HepG2 (cell line): ENCODE measurements around the gene STK32B. TPM values are rescaled to one million over a fixed set of nuclear protein-coding genes. Genes with fewer than 3 reads are reported as not detected.

Source experiments
- ATAC-seq: fragments of 200-7000 bp; cut with Tn5 transposase; 3 replicates; pipeline ENCODE4 v1.9.1; 2020; ENCODE audit warnings: mild to moderate bottlenecking, moderate library complexity
- BruUV-seq: library from RNA; stranded (reverse); fragments of 400-500 nt; replicated peaks from 2 replicates; lab custom pipeline; 2021; lab: Mats Ljungman, UMichigan
- CTCF ChIA-PET: fragments of 300-600 bp; formaldehyde crosslinking; extraction: SDS; loops from one replicate; lab custom pipeline; 2021; ENCODE audit warnings: low total read pairs, inconsistent platforms, low intra/inter-chr PET ratio; lab: Yijun Ruan, JAX
- POLR2A ChIA-PET: fragments of 350-600 bp; sonication (Branson Sonifier 250); formaldehyde crosslinking; loops from one replicate; lab custom pipeline; 2020; ENCODE audit warnings: antibody characterized with exemption, inconsistent platforms; lab: Yijun Ruan, JAX
- DNase-seq: peaks from one replicate; pipeline ENCODE4 v3.0.0-alpha.2; 2015; ENCODE audit warnings: low spot score
- FAIRE-seq: peaks from 3 replicates; lab custom pipeline; 2011; peaks lifted over from hg19 to GRCh38; lab: Jason Lieb, UNC
- H2AFZ ChIP-seq: one replicate; pipeline ENCODE4 v1.6.1; 2011; ENCODE audit warnings: low read length, inconsistent platforms
- H3K27ac ChIP-seq: fragments of 300-600 bp; 3 replicates; pipeline ENCODE4 v1.8.0; 2011; ENCODE audit warnings: mixed run types, mild to moderate bottlenecking, mixed read lengths, low read length, inconsistent platforms; ENCODE audit not compliant: insufficient read depth; ENCODE audit errors: extremely low read length
- H3K27me3 ChIP-seq, 2 experiments: fragments of 200-600 bp in 1 of 2; 2 replicates in 1 of 2; 3 replicates in 1 of 2; pipeline versions ENCODE4 v1.6.0 to v1.8.0; 2011; ENCODE audit warnings: low read length in 2 of 2, mild to moderate bottlenecking in 2 of 2, moderate library complexity in 2 of 2, inconsistent platforms in 1 of 2; ENCODE audit not compliant: insufficient read depth in 2 of 2, control insufficient read depth in 1 of 2
- H3K36me3 ChIP-seq, 2 experiments: fragments of 200-600 bp in 1 of 2; replicated peaks in 1 of 2; 2 replicates in 1 of 2; 3 replicates in 1 of 2; pipeline versions ENCODE4 v1.5.1 to v1.8.0; 2011; ENCODE audit warnings: low read length in 2 of 2, inconsistent platforms in 1 of 2; ENCODE audit not compliant: insufficient read depth in 2 of 2, control insufficient read depth in 1 of 2
- H3K4me1 ChIP-seq: 2 replicates; pipeline ENCODE4 v1.5.1; 2012; ENCODE audit warnings: low read length, inconsistent platforms; ENCODE audit not compliant: insufficient read depth
- H3K4me2 ChIP-seq: 2 replicates; pipeline ENCODE4 v1.6.0; 2011; ENCODE audit warnings: low read depth, low read length, inconsistent platforms
- H3K4me3 ChIP-seq, 3 experiments: fragments of 200-600 bp in 1 of 3; sonication (generic), shearing (Covaris generic) in 1 of 3; replicated peaks in 1 of 3; 2 replicates each; pipeline ENCODE4 v1.5.1; 2011 to 2016; ENCODE audit warnings: low read length in 3 of 3, inconsistent platforms in 2 of 3, low read depth in 2 of 3, mild to moderate bottlenecking in 2 of 3, control low read depth in 1 of 3, mixed read lengths in 1 of 3; ENCODE audit not compliant: insufficient read depth in 1 of 3
- H3K79me2 ChIP-seq: one replicate; pipeline ENCODE4 v1.6.1; 2011; ENCODE audit warnings: low read length, inconsistent platforms; ENCODE audit not compliant: insufficient read depth
- H3K9ac ChIP-seq: 2 replicates; pipeline ENCODE4 v1.6.0; 2011; ENCODE audit warnings: mild to moderate bottlenecking, low read depth, low read length, inconsistent platforms; ENCODE audit not compliant: insufficient read depth
- H3K9me3 ChIP-seq: 2 replicates; pipeline ENCODE4 v1.5.1; 2012; ENCODE audit warnings: mild to moderate bottlenecking, low read length
- H4K20me1 ChIP-seq: 2 replicates; pipeline ENCODE4 v1.6.0; 2011; ENCODE audit warnings: inconsistent platforms, mild to moderate bottlenecking, low read length, moderate library complexity; ENCODE audit not compliant: insufficient read depth
- FLYWCH1 ChIP-seq: sonication (generic); formaldehyde crosslinking; IDR thresholded peaks from 2 replicates; pipeline ENCODE4 v1.8.1; 2023; ENCODE audit warnings: mild to moderate bottlenecking, missing genetic modification reagents
- FOXP1 ChIP-seq, 2 experiments: fragments of 450-650 bp in 1 of 2; IDR thresholded peaks; 2 replicates each; pipeline ENCODE4 v1.6.1; 2017 to 2018; ENCODE audit warnings: antibody characterized with exemption in 1 of 2
- HMGA1 ChIP-seq: sonication (generic); formaldehyde crosslinking; conservative IDR thresholded peaks from 2 replicates; pipeline ENCODE4 v1.4.0; 2020; ENCODE audit warnings: missing genetic modification reagents
- HNRNPUL1 ChIP-seq: fragments of 200-400 bp; formaldehyde crosslinking; IDR thresholded peaks from 2 replicates; pipeline ENCODE4 v1.6.1; 2017; ENCODE audit warnings: low read depth, mild to moderate bottlenecking, low read length, moderate library complexity
- HOXA9 ChIP-seq: sonication (generic); formaldehyde crosslinking; IDR thresholded peaks from 2 replicates; pipeline ENCODE4 v1.8.1; 2022; ENCODE audit warnings: missing genetic modification reagents, mild to moderate bottlenecking, moderate library complexity, borderline replicate concordance
- KAT7 ChIP-seq: IDR thresholded peaks from 2 replicates; pipeline ENCODE4 v1.6.1; 2018; ENCODE audit warnings: borderline replicate concordance, missing compliant biosample characterization
- KMT2A ChIP-seq: sonication (generic); formaldehyde crosslinking; IDR thresholded peaks from 2 replicates; pipeline ENCODE4 v1.4.0; 2020; ENCODE audit warnings: missing genetic modification reagents
- MXD1 ChIP-seq: sonication (generic); formaldehyde crosslinking; IDR thresholded peaks from 2 replicates; pipeline ENCODE4 v1.4.0; 2020; ENCODE audit warnings: mild to moderate bottlenecking, missing genetic modification reagents
- SCMH1 ChIP-seq: sonication (generic); formaldehyde crosslinking; IDR thresholded peaks from 2 replicates; pipeline ENCODE4 v1.9.0; 2021; ENCODE audit warnings: missing genetic modification reagents, mild to moderate bottlenecking, borderline replicate concordance
- YY1 ChIP-seq: IDR thresholded peaks from 2 replicates; pipeline ENCODE4 v1.6.1; 2011; ENCODE audit warnings: low read length, low read depth, moderate library complexity, mild to moderate bottlenecking; ENCODE audit not compliant: insufficient read depth, insufficient replicate concordance
- ZBTB10 ChIP-seq: sonication (generic); formaldehyde crosslinking; IDR thresholded peaks from 2 replicates; pipeline ENCODE4 v1.4.0; 2020; ENCODE audit warnings: missing genetic modification reagents, borderline replicate concordance
- ZBTB8A ChIP-seq: sonication (generic); formaldehyde crosslinking; IDR thresholded peaks from 2 replicates; pipeline ENCODE4 v1.4.0; 2020; ENCODE audit warnings: mild to moderate bottlenecking, low read depth, missing genetic modification reagents, borderline replicate concordance
- ZNF101 ChIP-seq: sonication (generic); formaldehyde crosslinking; IDR thresholded peaks from 2 replicates; pipeline ENCODE4 v1.4.0; 2020; ENCODE audit warnings: mild to moderate bottlenecking, low read depth, missing genetic modification reagents, borderline replicate concordance
- ZNF30 ChIP-seq: sonication (generic); formaldehyde crosslinking; IDR thresholded peaks from 2 replicates; pipeline ENCODE4 v1.5.0; 2020; ENCODE audit warnings: mild to moderate bottlenecking, missing genetic modification reagents
- ZNF772 ChIP-seq: sonication (generic); formaldehyde crosslinking; IDR thresholded peaks from 2 replicates; pipeline ENCODE4 v1.5.0; 2020; ENCODE audit warnings: mild to moderate bottlenecking, missing genetic modification reagents
- ZNF883 ChIP-seq: sonication (generic); formaldehyde crosslinking; IDR thresholded peaks from 2 replicates; pipeline ENCODE4 v1.5.1; 2020; ENCODE audit warnings: mild to moderate bottlenecking, missing genetic modification reagents; ENCODE audit errors: not compliant biosample characterization
- WGBS: methylation state at CpG from one replicate; pipeline ENCODE4 v1.1.6; 2017; ENCODE audit warnings: low lambda C conversion rate; 5-methylcytosine and 5-hydroxymethylcytosine counted together
- in situ Hi-C: cut with HindIII; loops from 2 replicates; pipeline ENCODE4 v1.10.0; 2017; ENCODE audit warnings: low pct_unique_long_range_greater_than_20kb; ENCODE audit not compliant: extremely low pct_ligation_motif_present
- intact Hi-C: fragments of 100-400 bp; cut with micrococcal nuclease; formaldehyde crosslinking; loops from one replicate; pipeline ENCODE4 v1.10.0; 2022; ENCODE audit not compliant: unreplicated experiment
- polyA plus RNA-seq, 8 experiments: library from polyadenylated mRNA; depleted of rRNA in 3 of 8; stranded (reverse) in 7 of 8; unstranded in 1 of 8; fragments of >200 nt; fragmentation: Illumina TruSeq in 4 of 8; extraction: Trizol in 4 of 8; gene quantifications; 2 replicates each; pipeline versions ENCODE4 v1.2.1 to v1.2.3, GENCODE V29; 2011 to 2016; ENCODE audit warnings: low read depth in 4 of 8, missing spikeins in 1 of 8, mixed read lengths in 1 of 8; ENCODE audit not compliant: insufficient read depth in 1 of 8
- total RNA-seq, 5 experiments: library from RNA; depleted of rRNA; stranded (reverse); fragments of >200 nt; fragmentation: Illumina TruSeq; extraction: Trizol; gene quantifications; 2 replicates each; pipeline ENCODE4 v1.2.3, GENCODE V29; 2016; ENCODE audit warnings: low read depth in 1 of 5

STK32B gene
- total and polyA plus RNA-seq, 2 of the 13 experiments (the other 11 are each of a cell fraction or from before 2014, with no cell fraction given), result not detected

- no peak for TF ChIP-seq FOXP1 (IDR thresholded peaks at IDR 0.05)
- no peak for TF ChIP-seq FOXP1 (CRISPR knock-in tag; IDR thresholded peaks at IDR 0.05)
- TF ChIP-seq ZNF101 (CRISPR knock-in tag), result no peak
- no peak for TF ChIP-seq ZBTB8A
- TF ChIP-seq HOXA9 (CRISPR knock-in tag), result no peak
- no peak for TF ChIP-seq MXD1 (CRISPR knock-in tag)
- TF ChIP-seq HNRNPUL1, result no peak
Observed at GRCh38 chr4:5488413-5488812, 437.1 kb downstream of the STK32B start (continued).

GRCh38 chr4:5489260-5489659, 438.0 kb downstream of the STK32B start:
- H2AFZ ChIP-seq, result no peak overlapping the region
- peaks cover 12% of the 10 kb centered on the region; the same call in 1 of the 2 replicates for H3K9me3 ChIP-seq
- no peaks in the 10 kb centered on the region for H3K27me3 ChIP-seq
- ATAC-seq (no peak), DNase-seq (no peak), FAIRE-seq (no peak)
- no peak overlapping the region for H3K4me3 ChIP-seq
- POLR2A ChIA-PET, result no interaction called here
- no peak overlapping the region for H3K27ac ChIP-seq
- 0% methylated on average over 1 of the region's 1 CpG for whole genome bisulfite sequencing
- H3K4me2 ChIP-seq, result no peak overlapping the region
- H3K79me2 ChIP-seq, result no peaks in the 10 kb centered on the region
- no peak for TF ChIP-seq KMT2A (CRISPR knock-in tag)
- no peak for TF ChIP-seq ZNF30
- no peak for TF ChIP-seq YY1
- TF ChIP-seq ZBTB10 (CRISPR knock-in tag), result no peak
- TF ChIP-seq HMGA1, result no peak
- no peak for TF ChIP-seq FLYWCH1
- TF ChIP-seq ZNF883 (CRISPR knock-in tag), result no peak
- no peak for TF ChIP-seq SCMH1 (CRISPR knock-in tag)
- no peak for TF ChIP-seq KAT7 (CRISPR knock-in tag)
- no peak for TF ChIP-seq ZNF772 (CRISPR knock-in tag)
- intact Hi-C loops, result no loop called here
- no peaks in the 10 kb centered on the region for H3K4me1 ChIP-seq
- no peaks in the 10 kb centered on the region for H3K36me3 ChIP-seq
- H4K20me1 ChIP-seq, result no peaks in the 10 kb centered on the region
- BruUV-seq, result no TSS peak
- H3K9ac ChIP-seq, result no peak overlapping the region
- CTCF ChIA-PET, result no interaction called here
- in situ Hi-C loops, result no loop called here
